GM08714 (cell line): Measurements from ENCODE around the gene NRXN3.

ENCODE experiments used
- H3K4me3 ChIP-seq: fragments of 200-500 bp; sonication (Bioruptor generic); 2 replicates; pipeline ENCODE4 v1.5.1; 2014; ENCODE audit warnings: mild to moderate bottlenecking, low read length, inconsistent platforms
- ZNF274 ChIP-seq: IDR thresholded peaks from 2 replicates; pipeline ENCODE4 v1.6.1; 2012; ENCODE audit warnings: mild to moderate bottlenecking, low read depth, low read length

NRXN3 gene

DNA sequence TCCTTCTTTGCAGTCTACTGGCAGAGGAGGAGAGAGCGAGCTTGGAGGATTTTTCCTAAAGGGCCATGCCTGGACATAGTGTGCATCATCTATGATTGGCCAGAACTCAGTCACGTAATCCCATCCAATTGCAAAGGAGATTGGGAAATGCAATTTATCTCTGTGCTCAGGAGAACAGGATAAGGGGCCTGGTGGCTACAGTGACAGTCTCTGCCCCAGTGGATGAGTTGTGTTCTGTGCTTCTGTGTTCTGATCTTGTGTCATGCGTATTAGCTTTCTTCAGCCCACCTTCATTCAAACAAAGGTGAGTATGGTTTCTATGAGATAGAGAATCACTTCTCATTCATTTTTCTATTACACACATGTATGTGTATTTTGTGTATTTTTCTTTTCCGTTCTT is 144.3 kb downstream of the NRXN3 start:
- TF ChIP-seq ZNF274, result no peak

DNA sequence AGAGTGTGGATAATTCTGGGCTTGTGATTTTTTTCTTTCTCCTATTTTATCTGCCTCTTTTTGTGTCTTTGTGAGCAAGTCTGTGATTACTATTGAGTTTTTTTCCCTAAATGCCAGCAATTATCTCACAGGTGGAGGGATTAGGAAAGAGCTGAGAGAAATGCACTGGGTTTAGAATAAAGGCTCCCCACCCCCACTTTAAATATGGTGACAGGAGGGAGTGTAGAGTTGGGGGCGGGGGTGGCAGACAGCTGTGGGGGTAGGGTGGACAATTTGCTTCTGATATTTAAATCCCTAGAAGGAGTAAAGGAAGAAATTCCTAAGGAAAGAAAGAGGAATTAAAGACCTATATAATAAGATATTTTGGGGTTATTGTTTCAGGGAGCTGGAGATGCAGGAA is 145.9 kb downstream of the NRXN3 start:
- no peak for TF ChIP-seq ZNF274
- H3K4me3 ChIP-seq, result no peak overlapping the region

More for the DNA sequence above, 144.3 kb downstream of the NRXN3 start:
- H3K4me3 ChIP-seq, result no peak overlapping the region

DNA sequence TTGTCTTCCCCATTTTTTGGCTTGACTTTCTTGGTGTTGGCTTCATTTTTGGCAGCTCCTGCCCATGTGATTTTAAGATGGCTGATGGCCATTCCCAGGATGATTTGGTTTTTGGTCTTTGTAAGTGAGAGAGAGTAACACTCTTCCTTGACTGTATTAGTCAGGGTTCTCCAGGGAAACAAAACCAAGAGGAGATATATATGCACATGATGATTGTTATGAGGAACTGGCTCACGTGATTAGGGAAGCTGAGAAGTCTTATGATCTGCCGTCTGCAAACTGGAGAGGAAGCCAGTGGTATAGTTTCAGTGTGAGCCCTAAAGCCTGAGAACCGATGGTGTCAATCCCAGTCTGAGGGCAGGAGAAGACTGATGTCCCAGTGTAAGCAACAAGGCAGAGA is 146.6 kb downstream of the NRXN3 start:
- no peak for TF ChIP-seq ZNF274
- no peak overlapping the region for H3K4me3 ChIP-seq

DNA sequence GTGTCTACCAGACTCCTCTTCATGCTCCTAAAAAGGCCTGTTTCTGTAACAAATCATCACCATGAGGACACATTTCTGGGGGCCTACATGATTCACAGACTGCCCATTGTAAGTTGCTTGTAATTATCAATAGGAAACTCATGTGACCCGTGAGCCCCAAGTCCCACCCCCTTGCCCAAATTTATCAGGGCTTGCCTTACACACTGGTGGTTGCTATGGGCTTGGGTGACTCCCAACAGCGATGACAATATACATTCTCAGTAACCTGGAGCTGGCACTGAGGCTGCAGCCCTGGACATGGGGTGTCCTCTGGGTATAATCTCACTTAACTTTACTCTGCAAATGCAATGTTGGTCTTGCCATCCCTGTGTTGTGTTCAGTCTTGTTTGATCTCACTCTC is 149.2 kb downstream of the NRXN3 start:
- no peak overlapping the region for H3K4me3 ChIP-seq
- TF ChIP-seq ZNF274, result no peak

DNA sequence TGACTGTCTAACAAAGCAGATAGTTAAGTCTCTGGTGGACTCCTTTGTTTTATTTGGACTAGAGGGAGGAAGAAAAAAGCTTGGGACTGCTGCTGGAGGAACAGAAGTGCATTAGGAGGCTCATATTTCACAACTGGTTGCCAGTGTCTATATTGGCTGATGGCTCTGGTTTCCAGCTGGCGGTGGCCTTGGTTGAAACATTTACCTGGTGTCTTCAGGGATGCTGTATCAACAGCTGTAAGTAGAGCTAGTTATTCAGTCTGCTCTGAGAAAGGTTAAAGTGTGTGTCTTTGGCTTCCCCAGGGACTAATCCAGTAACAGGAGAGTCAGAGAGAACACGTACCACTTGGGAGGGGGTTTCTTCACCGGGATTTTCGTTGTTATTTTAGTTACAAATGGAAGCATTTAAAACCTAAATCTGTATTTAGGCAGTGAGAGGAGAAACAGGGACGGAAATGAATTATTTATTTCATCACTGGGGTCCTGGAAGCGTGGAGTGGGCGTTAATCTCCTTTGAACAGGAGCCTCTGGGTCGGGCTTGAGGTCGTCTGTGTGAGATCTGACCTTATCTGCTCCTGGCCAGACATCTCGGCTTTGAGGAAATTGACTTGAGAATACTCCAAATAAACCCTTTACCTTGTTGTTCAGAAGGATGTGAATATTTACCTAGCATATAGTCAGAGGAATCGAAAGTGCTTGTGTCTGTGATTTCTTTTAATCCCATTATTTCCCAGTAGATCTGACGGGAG is 149.9 kb downstream of the NRXN3 start:
- no peak for TF ChIP-seq ZNF274

DNA sequence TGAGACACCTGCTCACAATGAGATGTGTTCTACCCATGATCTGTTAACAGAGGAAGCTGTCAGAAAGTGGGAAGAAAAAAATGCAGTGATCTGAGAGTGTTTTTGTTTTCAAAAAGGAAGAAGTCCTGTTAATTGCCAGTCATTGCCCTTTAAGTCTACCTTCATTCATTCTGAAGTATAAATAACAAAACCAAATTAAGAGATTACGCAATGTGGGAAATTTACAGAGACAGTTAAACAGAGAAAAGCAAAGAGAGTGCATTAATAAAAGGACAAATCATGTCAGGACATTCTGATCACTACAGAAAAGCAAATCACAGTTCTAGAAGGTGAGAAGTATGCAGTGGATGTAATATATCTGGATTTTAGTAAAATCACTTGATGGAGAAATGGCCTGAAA is 154.2 kb downstream of the NRXN3 start:
- no peak overlapping the region for H3K4me3 ChIP-seq
- no peak for TF ChIP-seq ZNF274

More for the DNA sequence above, 149.9 kb downstream of the NRXN3 start:
- H3K4me3 ChIP-seq, result no peak overlapping the region

DNA sequence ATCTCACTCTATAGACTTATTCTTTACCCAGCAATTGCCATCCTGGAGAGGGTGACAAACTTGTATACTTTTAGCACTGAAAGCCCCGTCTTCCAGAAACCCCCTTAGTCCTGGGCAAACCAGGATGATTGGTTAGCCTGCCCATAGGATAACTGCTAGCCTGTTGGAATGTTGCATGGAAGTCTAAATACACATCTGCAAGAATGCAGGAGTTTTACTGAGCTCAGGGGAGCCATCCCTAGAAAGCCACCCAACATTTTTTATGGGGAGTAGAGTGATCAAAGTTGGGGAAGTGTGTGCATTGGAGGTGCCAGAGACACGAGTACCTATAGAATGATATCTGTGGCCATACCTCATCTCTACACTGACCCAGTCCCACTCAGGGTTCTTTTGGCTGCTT is 155.7 kb downstream of the NRXN3 start:
- TF ChIP-seq ZNF274, result no peak

DNA sequence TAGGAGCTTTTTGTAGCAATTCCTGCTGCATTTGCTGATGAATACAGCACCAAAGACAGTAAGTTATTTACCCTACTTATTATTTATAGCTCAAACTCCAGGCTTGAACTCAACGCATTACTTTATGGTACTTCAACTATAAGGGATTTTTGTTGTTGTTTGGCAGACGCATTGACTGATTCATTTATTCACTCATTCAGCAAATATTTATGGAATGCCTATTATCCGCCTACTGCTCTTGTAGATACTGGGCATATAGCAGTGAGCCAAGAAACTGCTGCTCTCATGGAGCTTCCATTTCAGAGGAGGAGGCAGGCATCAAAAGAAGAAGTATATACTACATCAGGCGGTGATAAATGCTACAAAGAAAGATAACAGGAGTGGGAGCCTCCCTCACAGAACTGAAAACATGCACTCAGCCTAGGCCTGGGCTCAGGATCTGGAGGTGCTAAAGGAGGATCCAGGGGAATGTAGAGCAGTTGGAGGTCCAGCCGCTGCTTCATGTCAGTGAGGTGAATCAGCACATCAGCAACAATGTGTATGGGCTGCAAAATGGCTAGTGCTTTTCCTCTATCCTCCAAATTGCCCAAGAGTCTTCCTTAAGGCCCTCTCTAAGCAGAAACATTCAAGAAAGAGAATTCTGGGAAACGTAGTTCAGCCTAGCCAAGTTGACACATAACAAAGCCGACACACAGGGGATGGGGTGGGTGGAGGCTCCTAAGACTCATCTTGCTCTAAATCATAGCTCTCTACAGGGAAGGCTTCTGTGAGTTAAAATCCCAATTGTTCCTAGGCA is 157.5 kb downstream of the NRXN3 start:
- no peak overlapping the region for H3K4me3 ChIP-seq
- no peak for TF ChIP-seq ZNF274

More for the DNA sequence above, 155.7 kb downstream of the NRXN3 start:
- H3K4me3 ChIP-seq, result no peak overlapping the region

DNA sequence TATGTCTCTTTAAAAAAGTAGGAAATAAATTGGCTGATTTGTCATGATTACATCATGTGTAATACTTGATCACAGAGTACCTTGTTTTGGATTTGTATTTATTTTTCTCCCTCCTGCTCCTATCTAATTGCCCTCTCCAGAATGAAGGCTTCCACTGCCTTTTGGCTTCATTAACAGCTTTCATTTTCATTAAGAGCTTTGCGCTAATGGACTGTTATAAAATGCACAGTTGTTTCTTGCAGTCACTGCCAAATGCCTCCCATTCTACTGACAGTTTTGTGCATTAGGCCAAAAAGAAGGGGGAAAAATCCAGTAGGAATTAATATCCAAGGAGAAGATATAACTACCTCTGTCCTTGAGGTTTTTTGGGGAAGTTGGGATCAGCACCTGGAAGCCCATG is 159.2 kb downstream of the NRXN3 start:
- no peak overlapping the region for H3K4me3 ChIP-seq
- no peak for TF ChIP-seq ZNF274

DNA sequence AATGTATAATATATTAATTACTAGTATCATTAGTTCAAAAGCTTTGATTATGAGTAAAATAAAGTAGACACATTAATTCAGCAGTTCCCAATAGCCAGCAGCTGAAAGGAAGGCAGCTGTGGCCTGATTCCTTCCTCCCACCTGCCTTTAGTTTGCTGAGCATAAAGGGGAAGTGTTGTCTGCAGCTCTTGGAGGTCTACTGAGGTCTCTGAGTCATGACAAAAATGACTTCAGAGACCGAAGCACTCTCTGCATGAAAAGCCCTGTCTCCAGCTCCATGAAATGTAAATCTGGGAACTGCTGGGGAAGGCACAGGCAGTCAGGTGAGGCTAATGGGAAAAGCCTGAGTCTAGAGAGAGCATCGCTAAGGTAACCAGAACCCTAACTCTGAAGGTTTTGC is 165.4 kb downstream of the NRXN3 start:
- no peak for TF ChIP-seq ZNF274
- no peak overlapping the region for H3K4me3 ChIP-seq

DNA sequence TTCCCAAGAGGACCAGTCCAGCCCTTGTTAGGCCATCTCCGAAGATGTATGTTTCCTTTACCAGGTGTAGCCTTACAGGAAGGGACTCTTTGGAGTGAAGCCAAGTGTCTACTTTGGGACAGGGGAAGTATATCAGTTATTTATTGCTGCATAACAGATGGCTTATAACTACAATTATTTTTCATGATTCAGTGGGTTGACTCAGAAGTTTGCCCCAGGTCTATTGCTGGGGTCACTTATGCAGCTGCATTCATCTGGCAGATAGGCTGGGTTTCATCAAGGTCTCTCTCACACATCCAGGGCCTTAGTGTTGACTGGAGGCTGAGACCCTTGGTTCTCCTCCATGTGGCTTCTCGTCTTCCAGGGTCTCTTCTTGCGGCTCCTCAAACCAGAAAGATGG is 170.1 kb downstream of the NRXN3 start:
- TF ChIP-seq ZNF274, result no peak
- no peak overlapping the region for H3K4me3 ChIP-seq

DNA sequence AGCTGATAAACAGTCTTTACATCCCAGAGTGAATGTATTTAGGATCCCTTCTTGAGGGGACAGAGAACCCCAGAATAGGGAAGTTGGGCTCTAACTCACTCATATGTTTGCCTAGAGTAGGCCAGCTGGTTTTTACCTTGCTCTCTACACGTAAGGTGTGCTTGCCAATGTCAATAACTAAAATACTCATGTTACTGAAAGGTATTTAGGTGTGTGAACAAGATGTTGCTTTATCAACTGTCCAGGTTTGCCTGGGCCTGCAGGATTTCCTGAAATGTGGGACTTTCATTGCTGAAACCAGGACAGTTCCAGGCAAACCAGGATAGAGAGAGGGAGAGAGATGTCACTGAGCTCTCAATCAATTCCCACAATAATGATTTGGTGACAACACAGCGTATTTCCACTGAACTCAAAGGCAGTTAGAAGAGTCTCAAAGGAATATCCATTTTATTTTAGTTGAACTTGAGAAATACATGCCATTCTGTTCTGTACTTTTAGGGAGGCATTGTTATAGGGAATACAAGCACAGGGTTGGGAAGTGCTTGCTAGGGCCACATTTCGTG is 171.7 kb downstream of the NRXN3 start:
- no peak for TF ChIP-seq ZNF274
- H3K4me3 ChIP-seq, result no peak overlapping the region

DNA sequence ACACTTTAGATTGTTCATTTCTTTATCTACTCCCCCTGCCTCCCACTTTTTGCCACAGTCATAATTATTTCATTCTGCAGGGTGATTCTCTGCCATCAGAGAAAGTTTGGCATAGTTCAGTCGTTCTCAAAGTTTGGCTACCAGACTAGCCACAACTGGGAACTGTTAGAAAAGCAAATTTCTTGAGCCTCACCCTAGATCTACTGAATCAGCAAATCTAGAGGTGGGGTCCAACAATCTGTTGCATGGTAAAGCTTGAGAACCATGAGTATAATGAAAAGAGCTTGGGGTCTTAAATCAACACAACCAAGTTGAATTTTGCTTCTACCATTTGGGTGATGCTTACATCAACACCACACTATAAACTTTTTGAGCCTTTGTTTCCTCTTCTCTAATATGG is 172.7 kb downstream of the NRXN3 start:
- no peak for TF ChIP-seq ZNF274
- H3K4me3 ChIP-seq, result no peak overlapping the region

DNA sequence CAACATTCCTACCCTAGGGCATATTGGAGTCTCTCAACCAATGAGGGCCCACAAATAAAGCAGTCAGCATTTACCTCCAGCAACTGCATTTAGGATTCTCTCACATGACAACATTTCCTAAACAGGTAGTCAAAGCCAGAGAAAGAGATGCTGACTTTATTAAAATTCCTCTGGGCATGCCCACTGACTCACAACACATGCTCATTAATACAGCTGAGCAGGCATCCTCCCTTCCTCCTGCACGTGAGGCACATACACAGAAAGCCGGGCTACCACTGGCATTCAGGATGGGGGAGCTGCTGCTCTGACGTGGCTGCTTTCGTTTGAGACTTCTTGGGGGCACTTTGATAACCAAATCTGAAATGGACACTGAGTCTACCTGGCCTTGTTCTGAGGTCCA is 174.1 kb downstream of the NRXN3 start:
- H3K4me3 ChIP-seq, result no peak overlapping the region
- no peak for TF ChIP-seq ZNF274
